Endothelial cell of umbilical vein (primary cell): ENCODE measurements around the gene MFN1. TPM values are rescaled to one million over a fixed set of nuclear protein-coding genes. Genes with fewer than 3 reads are reported as not detected.

ENCODE experiments used
- BruUV-seq: library from RNA; stranded (reverse); fragments of 400-500 nt; replicated peaks from 2 replicates; lab custom pipeline; 2021; lab: Mats Ljungman, UMichigan
- CTCF ChIA-PET: fragments of 300-600, 350-600 bp; sonication (Branson Sonifier 250); formaldehyde crosslinking; loops from one replicate; lab custom pipeline; 2021; ENCODE audit warnings: antibody characterized with exemption, inconsistent platforms; lab: Charles Lee
- POLR2A ChIA-PET: fragments of 300-600, 350-600 bp; sonication (Branson Sonifier 250); formaldehyde crosslinking; loops from one replicate; lab custom pipeline; 2021; ENCODE audit warnings: antibody characterized with exemption, inconsistent platforms; lab: Charles Lee
- DNase-seq: peaks from one replicate; pipeline ENCODE4 v3.0.0-alpha.2; 2011; ENCODE audit warnings: low read depth, low spot score
- FAIRE-seq: peaks from 2 replicates; lab custom pipeline; 2011; peaks lifted over from hg19 to GRCh38; lab: Jason Lieb, UNC
- H2AFZ ChIP-seq: 2 replicates; pipeline ENCODE4 v1.6.0; 2012; ENCODE audit warnings: low read depth, low read length, control low read depth, inconsistent platforms
- H3K27ac ChIP-seq: 2 replicates; pipeline ENCODE4 v1.5.1; 2011; ENCODE audit warnings: low read depth, mild to moderate bottlenecking, control low read depth, low read length, moderate library complexity; ENCODE audit not compliant: insufficient read depth
- H3K27me3 ChIP-seq, 2 experiments: 2 replicates each; pipeline versions ENCODE4 v1.6.0 to v1.6.1; 2011; ENCODE audit warnings: low read length in 2 of 2, mixed read lengths in 1 of 2; ENCODE audit not compliant: control insufficient read depth in 2 of 2, insufficient read depth in 2 of 2
- H3K36me3 ChIP-seq, 2 experiments: 2 replicates in 1 of 2; 3 replicates in 1 of 2; pipeline ENCODE4 v1.5.1; 2011; ENCODE audit warnings: low read length in 2 of 2, mild to moderate bottlenecking in 1 of 2, moderate library complexity in 1 of 2; ENCODE audit not compliant: control insufficient read depth in 2 of 2, insufficient read depth in 2 of 2; ENCODE audit errors: extremely low read depth in 1 of 2
- H3K4me1 ChIP-seq: 3 replicates; pipeline ENCODE4 v1.5.1; 2011; ENCODE audit warnings: mild to moderate bottlenecking, low read length; ENCODE audit not compliant: control insufficient read depth, insufficient read depth; ENCODE audit errors: extremely low read depth
- H3K4me2 ChIP-seq: 2 replicates; pipeline ENCODE4 v1.6.1; 2011; ENCODE audit warnings: low read length, control low read depth, mixed read lengths; ENCODE audit not compliant: insufficient read depth
- H3K4me3 ChIP-seq, 3 experiments: fragments of 200-600 bp in 1 of 3; sonication (generic), shearing (Covaris generic) in 1 of 3; replicated peaks in 1 of 3; 2 replicates each; pipeline ENCODE4 v1.5.1; 2011 to 2016; ENCODE audit warnings: control low read depth in 3 of 3, low read length in 3 of 3, mild to moderate bottlenecking in 2 of 3, inconsistent platforms in 1 of 3, low read depth in 1 of 3, moderate library complexity in 1 of 3; ENCODE audit not compliant: insufficient read depth in 1 of 3
- H3K79me2 ChIP-seq: 2 replicates; pipeline ENCODE4 v1.6.0; 2012; ENCODE audit warnings: low read length, inconsistent platforms; ENCODE audit not compliant: control insufficient read depth, insufficient read depth
- H3K9ac ChIP-seq: replicated peaks from 2 replicates; pipeline ENCODE3; 2011; ENCODE audit warnings: low read length, control low read depth; ENCODE audit not compliant: insufficient read depth; ENCODE audit errors: extremely low read depth
- H3K9me1 ChIP-seq: replicated peaks from 3 replicates; pipeline ENCODE4 v1.6.0; 2011; ENCODE audit warnings: mild to moderate bottlenecking, low read length; ENCODE audit not compliant: control insufficient read depth, insufficient read depth; ENCODE audit errors: extremely low read depth
- H3K9me3 ChIP-seq: replicated peaks from 2 replicates; pipeline ENCODE4 v1.5.1; 2012; ENCODE audit warnings: low read length, inconsistent platforms; ENCODE audit not compliant: control insufficient read depth, insufficient read depth
- H4K20me1 ChIP-seq: replicated peaks from 2 replicates; pipeline ENCODE3; 2011; ENCODE audit warnings: mild to moderate bottlenecking, low read length; ENCODE audit not compliant: control insufficient read depth, insufficient read depth; ENCODE audit errors: extremely low read depth
- CTCF ChIP-seq, 2 donors: IDR thresholded peaks; 1 replicate in 1 of 2; 2 replicates in 1 of 2; pipeline ENCODE4 v1.5.1; 2011; ENCODE audit warnings: low read length in 2 of 2, mild to moderate bottlenecking in 2 of 2, moderate library complexity in 2 of 2, control low read depth in 1 of 2, inconsistent platforms in 1 of 2, low read depth in 1 of 2; ENCODE audit not compliant: insufficient read depth in 1 of 2; ENCODE audit errors: extremely low read depth in 1 of 2
- EZH2 ChIP-seq: IDR thresholded peaks from 2 replicates; pipeline ENCODE4 v1.6.1; 2012; ENCODE audit warnings: borderline replicate concordance, low read depth, mild to moderate bottlenecking, moderate library complexity, low read length, inconsistent platforms; ENCODE audit not compliant: severe bottlenecking
- FOS ChIP-seq: IDR thresholded peaks from 2 replicates; pipeline ENCODE4 v1.6.1; 2011; ENCODE audit warnings: mild to moderate bottlenecking, low read length, moderate library complexity, borderline replicate concordance; ENCODE audit not compliant: insufficient read depth
- GATA2 ChIP-seq: IDR thresholded peaks from 2 replicates; pipeline ENCODE4 v1.7.0; 2011; ENCODE audit warnings: low read depth, mild to moderate bottlenecking, moderate library complexity, mixed read lengths, low read length; ENCODE audit not compliant: insufficient read length, insufficient read depth
- JUN ChIP-seq: IDR thresholded peaks from 2 replicates; pipeline ENCODE4 v1.6.1; 2011; ENCODE audit warnings: borderline replicate concordance, low read depth; ENCODE audit not compliant: insufficient read length, insufficient read depth
- MAX ChIP-seq: IDR thresholded peaks from 2 replicates; pipeline ENCODE4 v1.6.1; 2011; ENCODE audit not compliant: insufficient read depth, insufficient read length
- MYC ChIP-seq: IDR thresholded peaks from one replicate; pipeline ENCODE4 v1.6.1; 2011; ENCODE audit warnings: mild to moderate bottlenecking, low read depth, low read length
- POLR2A ChIP-seq: IDR thresholded peaks from 2 replicates; pipeline ENCODE4 v1.6.1; 2012; ENCODE audit warnings: low read depth, mild to moderate bottlenecking, control low read depth, low read length
- POLR2AphosphoS5 ChIP-seq: IDR thresholded peaks from 2 replicates; pipeline ENCODE4 v1.6.1; 2012; ENCODE audit warnings: low read depth, mild to moderate bottlenecking, control low read depth, low read length, moderate library complexity; ENCODE audit not compliant: insufficient read depth
- dilution Hi-C: fragments of 300-500 bp; cut with MboI; formaldehyde crosslinking; loops from one replicate; pipeline ENCODE4 v1.15.0; 2019; ENCODE audit warnings: low sequenced_read_pairs; ENCODE audit not compliant: extremely low pct_ligation_motif_present
- intact Hi-C: fragments of 100-400 bp; cut with micrococcal nuclease; formaldehyde crosslinking; loops from one replicate; pipeline ENCODE4 v1.10.0; 2022
- polyA plus RNA-seq, 4 experiments: library from polyadenylated mRNA; depleted of rRNA in 3 of 4; stranded (reverse) in 3 of 4; unstranded in 1 of 4; fragments of >200 nt; gene quantifications; 2 replicates each; pipeline versions ENCODE4 v1.2.1 to v1.2.3, GENCODE V29; 2011 to 2012; ENCODE audit warnings: missing spikeins in 1 of 4
- total RNA-seq: library from RNA; stranded (reverse); gene quantifications from 2 replicates; pipeline ENCODE4 v1.2.3, GENCODE V29; 2021

Gene MFN1
- total and polyA plus RNA-seq, 2 donors (not counting 3 experiments of a cell fraction or from before 2014, with no cell fraction given), result 11.6 to 42.9 TPM

- CTCF ChIA-PET, result interaction anchor here (0.7 to 1.8 kb wide), 7 partner anchors 8 to 132 kb away, joined by 3 to 5 read pairs (median 3); partner anchors contain the start of gene ACTL6A
- no peak overlapping the region for H3K4me3 ChIP-seq
- H3K4me1 ChIP-seq, result peaks cover 10% of the 10 kb centered on the region
- no peak overlapping the region for H3K9ac ChIP-seq
- no peak overlapping the region for H3K27ac ChIP-seq
- H3K9me1 ChIP-seq, result no peaks in the 10 kb centered on the region
- POLR2A ChIA-PET, result no interaction called here
- no peak for DNase-seq
- H3K79me2 ChIP-seq, result peaks cover 97% of the 10 kb centered on the region
- no peaks in the 10 kb centered on the region for H3K36me3 ChIP-seq
- H3K4me2 ChIP-seq, result no peak overlapping the region
- dilution Hi-C loops (no loop called here), intact Hi-C loops (no loop called here)
- TF ChIP-seq MAX, result no peak
- peak; percentile 36 for TF ChIP-seq FOS
- no TSS peak for BruUV-seq
- FAIRE-seq, result no peak
- peaks cover 17% of the 10 kb centered on the region for H4K20me1 ChIP-seq
- H3K27me3 ChIP-seq, result no peaks in the 10 kb centered on the region
- H2AFZ ChIP-seq, result no peak overlapping the region
- H3K9me3 ChIP-seq, result no peaks in the 10 kb centered on the region
Observed at GRCh38 chr3:179430277-179430870, 82.9 kb downstream of the MFN1 start.

- H3K9me1 ChIP-seq, result no peaks in the 10 kb centered on the region
- intact Hi-C loops (no loop called here), dilution Hi-C loops (no loop called here)
- CTCF ChIA-PET, result interaction anchor here (0.8 to 1.0 kb wide), 2 partner anchors 11 to 15 kb away, joined by 3 read pairs; no protein-coding TSS in a partner anchor
- H3K79me2 ChIP-seq, result peaks cover 98% of the 10 kb centered on the region
- POLR2A ChIA-PET, result no interaction called here
- no peak overlapping the region for H3K9ac ChIP-seq
- peaks cover 16% of the 10 kb centered on the region for H3K4me1 ChIP-seq
- no peak for DNase-seq
- no peak overlapping the region for H2AFZ ChIP-seq
- H4K20me1 ChIP-seq, result peaks cover 22% of the 10 kb centered on the region
- H3K9me3 ChIP-seq, result no peaks in the 10 kb centered on the region
- H3K27ac ChIP-seq, result no peak overlapping the region
- TF ChIP-seq POLR2AphosphoS5, result no peak
- no peak for TF ChIP-seq CTCF (IDR thresholded peaks at IDR 0.05; ENCODE audit: extremely low read depth in 1 of 2, insufficient read depth in 1 of 2, low read depth in 1 of 2, low read length in 2 of 2)
- no peak for TF ChIP-seq JUN
- no peak for TF ChIP-seq FOS
- no peak for TF ChIP-seq MAX
- no peak for TF ChIP-seq EZH2
- no peak for TF ChIP-seq MYC
- no peak for TF ChIP-seq GATA2
- no peak for TF ChIP-seq POLR2A
- no peaks in the 10 kb centered on the region for H3K27me3 ChIP-seq
- no peaks in the 10 kb centered on the region for H3K36me3 ChIP-seq
- no peak overlapping the region for H3K4me2 ChIP-seq
- no TSS peak for BruUV-seq
- FAIRE-seq, result no peak
- H3K4me3 ChIP-seq, result no peak overlapping the region
Observed at GRCh38 chr3:179432021-179432420, 84.5 kb downstream of the MFN1 start.
